DND-41 (cell line): ENCODE data around the gene RFNG.

ENCODE experiments used
- ATAC-seq: fragments of 200-7000 bp; cut with Tn5 transposase; 3 replicates; pipeline ENCODE4 v1.9.1; 2021; ENCODE audit warnings: low read depth; ENCODE audit not compliant: insufficient read depth
- DNase-seq: peaks from one replicate; pipeline ENCODE4 v3.0.0-alpha.2; 2020
- H2AFZ ChIP-seq: 2 replicates; pipeline ENCODE4 v1.6.0; 2012; ENCODE audit warnings: low read depth, low read length
- H3K27ac ChIP-seq: 2 replicates; pipeline ENCODE4 v1.5.1; 2012; ENCODE audit warnings: low read length, inconsistent platforms
- H3K27me3 ChIP-seq: fragments of 200-600 bp; sonication (generic); 2 replicates; pipeline ENCODE4 v1.6.0; 2012; ENCODE audit warnings: low read length, mild to moderate bottlenecking, inconsistent platforms; ENCODE audit not compliant: insufficient read depth, poor library complexity
- H3K36me3 ChIP-seq: 2 replicates; pipeline ENCODE4 v1.5.1; 2012; ENCODE audit warnings: low read length, inconsistent platforms; ENCODE audit not compliant: insufficient read depth
- H3K4me1 ChIP-seq: 2 replicates; pipeline ENCODE4 v1.5.1; 2012; ENCODE audit warnings: mild to moderate bottlenecking, low read length; ENCODE audit not compliant: insufficient read depth
- H3K4me2 ChIP-seq: 2 replicates; pipeline ENCODE4 v1.6.0; 2012; ENCODE audit warnings: mild to moderate bottlenecking, moderate library complexity, low read length, inconsistent platforms; ENCODE audit not compliant: insufficient read depth
- H3K4me3 ChIP-seq, 2 experiments: fragments of 200-600 bp in 1 of 2; shearing (Covaris generic) in 1 of 2; 2 replicates each; pipeline ENCODE4 v1.5.1; 2012 to 2016; ENCODE audit warnings: inconsistent platforms in 2 of 2, low read length in 2 of 2, mild to moderate bottlenecking in 2 of 2, low read depth in 1 of 2, moderate library complexity in 1 of 2
- H3K79me2 ChIP-seq: 2 replicates; pipeline ENCODE4 v1.6.0; 2012; ENCODE audit warnings: low read length, inconsistent platforms; ENCODE audit not compliant: insufficient read depth
- H3K9ac ChIP-seq: 2 replicates; pipeline ENCODE4 v1.6.0; 2012; ENCODE audit warnings: low read depth, mild to moderate bottlenecking, inconsistent platforms, low read length, moderate library complexity
- H3K9me3 ChIP-seq: 2 replicates; pipeline ENCODE4 v1.5.1; 2012; ENCODE audit warnings: low read length, moderate library complexity, mild to moderate bottlenecking, inconsistent platforms; ENCODE audit not compliant: insufficient read depth, severe bottlenecking
- H4K20me1 ChIP-seq: 2 replicates; pipeline ENCODE4 v1.6.0; 2012; ENCODE audit warnings: low read length; ENCODE audit not compliant: insufficient read depth
- CTCF ChIP-seq: IDR thresholded peaks from 2 replicates; pipeline ENCODE4 v1.5.1; 2012; ENCODE audit warnings: borderline replicate concordance, low read length, moderate library complexity, mild to moderate bottlenecking; ENCODE audit not compliant: poor library complexity, severe bottlenecking; ENCODE audit errors: extremely low read depth
- EZH2 ChIP-seq: IDR thresholded peaks from 3 replicates; pipeline ENCODE4 v1.6.1; 2012; ENCODE audit warnings: borderline replicate concordance, low read depth, mild to moderate bottlenecking, moderate library complexity, low read length, inconsistent platforms; ENCODE audit not compliant: severe bottlenecking

Gene RFNG

GRCh38 chr17:82050152-82050760, 1.4 kb downstream of the RFNG start:
- peak overlapping the region in 1 of 2 experiments; percentile 99; a peak in 3 of 4 replicates for H3K4me3 ChIP-seq
- peaks cover 39% of the 10 kb centered on the region for H3K79me2 ChIP-seq
- H3K4me1 ChIP-seq = peaks cover 48% of the 10 kb centered on the region
- peak overlapping the region; percentile 98 for H3K4me2 ChIP-seq
- peaks cover 49% of the 10 kb centered on the region for H3K36me3 ChIP-seq
- H3K27me3 ChIP-seq = no peaks in the 10 kb centered on the region
- peak; percentile 6 for DNase-seq
- TF ChIP-seq CTCF = no peak
- TF ChIP-seq EZH2 = no peak
- no peak overlapping the region for H2AFZ ChIP-seq
- H3K27ac ChIP-seq = no peak overlapping the region
- peak overlapping the region; percentile 88 for H3K9ac ChIP-seq
- no peak for ATAC-seq
- H3K9me3 ChIP-seq = no peaks in the 10 kb centered on the region
- peaks cover 25% of the 10 kb centered on the region for H4K20me1 ChIP-seq

GRCh38 chr17:82049521-82049971, 2.1 kb downstream of the RFNG start:
- Histone ChIP-seq H3K9me3 (no peaks in the 10 kb centered on the region), H3K27ac (no peak overlapping the region), H3K4me3 (no peak overlapping the region), H4K20me1 (peaks cover 21% of the 10 kb centered on the region), H3K4me2 (peak overlapping the region; percentile 98; the same call in 1 of the 2 replicates), H2AFZ (no peak overlapping the region), H3K36me3 (peaks cover 41% of the 10 kb centered on the region), H3K4me1 (peaks cover 42% of the 10 kb centered on the region), H3K27me3 (no peaks in the 10 kb centered on the region), H3K79me2 (peaks cover 34% of the 10 kb centered on the region), H3K9ac (no peak overlapping the region)
- no peak for TF ChIP-seq EZH2
- TF ChIP-seq CTCF = no peak
- ATAC-seq (no peak), DNase-seq (no peak)

GRCh38 chr17:82049106-82049505, 2.5 kb downstream of the RFNG start:
- H4K20me1 ChIP-seq = peaks cover 21% of the 10 kb centered on the region
- TF ChIP-seq CTCF (no peak), EZH2 (no peak)
- H3K79me2 ChIP-seq = peaks cover 32% of the 10 kb centered on the region
- H3K27me3 ChIP-seq = no peaks in the 10 kb centered on the region
- H3K4me1 ChIP-seq = peaks cover 38% of the 10 kb centered on the region
- no peak overlapping the region for H3K4me3 ChIP-seq
- peaks cover 37% of the 10 kb centered on the region for H3K36me3 ChIP-seq
- no peak overlapping the region for H3K9ac ChIP-seq
- H2AFZ ChIP-seq = no peak overlapping the region
- ATAC-seq = no peak
- no peaks in the 10 kb centered on the region for H3K9me3 ChIP-seq
- peak overlapping the region; percentile 98; the same call in 1 of the 2 replicates for H3K4me2 ChIP-seq
- H3K27ac ChIP-seq = no peak overlapping the region
- no peak for DNase-seq

- Histone ChIP-seq H3K79me2 (peaks cover 26% of the 10 kb centered on the region), H3K27me3 (no peaks in the 10 kb centered on the region), H2AFZ (no peak overlapping the region), H3K4me1 (peaks cover 33% of the 10 kb centered on the region), H3K9ac (no peak overlapping the region), H4K20me1 (peaks cover 16% of the 10 kb centered on the region), H3K4me2 (no peak overlapping the region), H3K27ac (no peak overlapping the region), H3K9me3 (no peaks in the 10 kb centered on the region), H3K36me3 (peaks cover 32% of the 10 kb centered on the region), H3K4me3 (no peak overlapping the region)
- TF ChIP-seq CTCF (no peak), EZH2 (no peak)
- no peak for DNase-seq
- no peak for ATAC-seq
Measured at GRCh38 chr17:82048571-82048971, 3.0 kb downstream of the RFNG start.
